Ecto neural progenitor cell (in vitro differentiated cells): ENCODE measurements around the gene USP31.
A peak's percentile ranks its signal among the peaks of the same experiment; 100 is the strongest.

Experiments used
- DNase-seq: peaks from one replicate; pipeline ENCODE4 v3.0.0-alpha.2; 2018; ENCODE audit warnings: low spot score

The USP31 gene

GRCh38 chr16:23149267-23149992 is at the start of gene USP31:
USP31 (minus strand) TSS chr16:23149452; CDS start chr16:23149270, 182 bp downstream.
- peak; percentile 96 for DNase-seq

DNA sequence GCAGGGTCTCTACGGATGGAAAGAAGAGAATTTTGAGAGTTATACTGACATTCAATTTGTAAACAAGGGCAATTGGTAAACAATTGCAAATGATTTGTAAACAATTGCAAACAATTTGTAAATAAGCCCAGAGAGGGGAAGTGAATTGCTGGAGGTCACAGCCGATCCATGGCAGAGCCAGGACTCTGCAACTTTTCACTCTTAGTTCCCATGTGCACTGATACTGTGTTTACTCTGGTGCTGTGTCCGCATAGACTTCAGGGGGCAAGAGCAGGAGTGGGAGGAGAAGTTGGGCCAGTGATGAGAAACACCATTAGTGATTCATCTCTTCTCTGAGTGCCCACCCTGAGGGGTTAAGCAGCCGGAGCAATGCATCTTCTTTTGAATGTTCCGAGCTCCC is 47.3 kb upstream of the USP31 start:
- no peak for DNase-seq

DNA sequence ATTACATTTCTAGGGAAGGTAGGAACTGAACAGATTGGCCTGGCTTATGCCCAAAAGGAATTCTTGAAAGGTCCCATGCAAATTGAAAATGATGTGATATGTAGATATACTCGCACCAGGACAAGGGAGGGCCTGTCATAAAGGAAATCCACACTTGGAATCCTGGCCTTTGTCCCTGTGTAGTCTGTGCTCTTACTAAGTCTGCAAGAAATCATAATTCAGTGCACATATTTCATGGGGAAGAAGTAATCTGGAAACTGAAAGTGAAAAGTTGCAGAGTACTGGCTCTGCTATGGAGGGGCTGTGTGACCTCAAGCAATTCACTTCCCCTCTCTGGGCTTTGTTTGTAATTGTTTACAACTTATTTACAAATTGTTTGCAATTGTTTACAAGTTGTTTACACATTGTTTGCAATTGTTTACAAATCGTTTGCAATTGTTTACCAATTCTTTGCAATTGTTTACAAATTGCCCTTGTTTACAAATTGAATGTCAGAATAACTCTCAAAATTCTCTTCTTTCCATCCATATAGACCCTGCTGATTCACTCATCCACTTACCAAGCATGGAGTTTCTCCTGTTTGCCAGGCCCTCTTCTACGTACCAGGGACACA is 46.2 kb upstream of the USP31 start:
- DNase-seq = no peak

GRCh38 chr16:23194497-23195221 is 45.4 kb upstream of the USP31 start:
- DNase-seq = no peak

DNA sequence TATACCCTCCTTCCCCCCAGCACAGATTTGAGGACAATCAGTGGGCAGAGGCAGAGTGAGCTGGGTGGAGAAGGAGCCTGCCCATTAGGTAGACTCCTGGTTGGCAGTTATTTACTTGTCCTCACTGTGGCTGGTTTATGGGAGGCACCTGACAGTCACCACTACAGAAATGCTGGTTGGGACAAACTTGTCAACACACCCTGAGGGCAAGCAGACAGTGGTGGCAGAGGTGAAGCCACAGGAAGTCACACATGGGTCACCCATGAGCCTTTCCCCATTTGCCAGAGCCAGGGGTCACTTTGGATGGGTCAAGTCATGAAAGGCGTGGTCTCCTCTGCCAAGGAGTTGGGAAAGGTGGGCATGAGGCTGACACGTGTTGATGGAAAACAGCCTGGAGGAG is 39.7 kb upstream of the USP31 start:
- DNase-seq = no peak

DNA sequence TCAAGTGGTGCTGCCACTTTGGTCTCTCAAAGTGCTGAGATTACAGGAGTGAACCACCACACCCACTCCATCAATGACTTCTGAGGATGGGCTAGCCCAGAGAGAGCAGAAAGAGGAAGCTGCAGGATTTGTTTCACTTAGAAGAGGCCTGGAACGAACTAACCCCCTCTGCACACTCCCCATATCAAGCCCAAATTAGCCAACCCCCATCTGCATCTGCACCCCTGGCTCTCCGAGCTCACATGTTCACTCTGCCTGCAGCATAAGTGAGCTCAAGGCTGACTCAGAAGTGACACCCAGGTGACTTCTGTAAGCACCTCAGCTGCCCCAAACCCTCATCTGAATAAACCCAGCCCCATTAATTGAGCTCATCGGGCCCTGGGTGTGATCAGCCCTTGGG is 38.1 kb upstream of the USP31 start:
- DNase-seq = no peak

DNA sequence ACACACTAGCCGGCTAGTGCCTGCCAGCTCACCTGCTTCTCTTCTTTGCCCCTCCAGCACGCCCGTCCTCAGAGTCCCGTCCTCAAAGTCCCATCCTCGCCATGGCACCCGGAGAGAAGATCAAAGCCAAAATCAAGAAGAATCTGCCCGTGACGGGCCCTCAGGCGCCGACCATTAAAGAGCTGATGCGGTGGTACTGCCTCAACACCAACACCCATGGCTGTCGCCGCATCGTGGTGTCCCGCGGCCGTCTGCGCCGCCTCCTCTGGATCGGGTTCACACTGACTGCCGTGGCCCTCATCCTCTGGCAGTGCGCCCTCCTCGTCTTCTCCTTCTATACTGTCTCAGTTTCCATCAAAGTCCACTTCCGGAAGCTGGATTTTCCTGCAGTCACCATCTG is 36.9 kb upstream of the USP31 start:
- no peak for DNase-seq

- DNase-seq = no peak
Observed at GRCh38 chr16:23185656-23186055, 36.4 kb upstream of the USP31 start.

DNA sequence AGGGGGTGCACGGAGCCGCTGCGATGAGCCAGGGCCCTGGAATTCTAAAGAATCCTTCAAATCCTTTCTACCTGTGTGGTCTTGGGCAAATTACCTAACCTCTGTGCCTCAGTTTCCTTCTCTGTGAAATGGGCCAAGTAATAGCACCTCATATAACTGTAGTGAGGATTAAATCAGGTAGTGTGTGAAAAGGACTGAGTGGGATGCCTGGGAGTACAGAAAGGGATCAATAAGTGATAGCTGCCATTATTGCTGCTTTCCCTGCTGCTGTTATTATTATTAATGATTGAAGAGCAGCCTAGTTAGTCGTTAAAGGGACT is 34.3 kb upstream of the USP31 start:
- no peak for DNase-seq

DNA sequence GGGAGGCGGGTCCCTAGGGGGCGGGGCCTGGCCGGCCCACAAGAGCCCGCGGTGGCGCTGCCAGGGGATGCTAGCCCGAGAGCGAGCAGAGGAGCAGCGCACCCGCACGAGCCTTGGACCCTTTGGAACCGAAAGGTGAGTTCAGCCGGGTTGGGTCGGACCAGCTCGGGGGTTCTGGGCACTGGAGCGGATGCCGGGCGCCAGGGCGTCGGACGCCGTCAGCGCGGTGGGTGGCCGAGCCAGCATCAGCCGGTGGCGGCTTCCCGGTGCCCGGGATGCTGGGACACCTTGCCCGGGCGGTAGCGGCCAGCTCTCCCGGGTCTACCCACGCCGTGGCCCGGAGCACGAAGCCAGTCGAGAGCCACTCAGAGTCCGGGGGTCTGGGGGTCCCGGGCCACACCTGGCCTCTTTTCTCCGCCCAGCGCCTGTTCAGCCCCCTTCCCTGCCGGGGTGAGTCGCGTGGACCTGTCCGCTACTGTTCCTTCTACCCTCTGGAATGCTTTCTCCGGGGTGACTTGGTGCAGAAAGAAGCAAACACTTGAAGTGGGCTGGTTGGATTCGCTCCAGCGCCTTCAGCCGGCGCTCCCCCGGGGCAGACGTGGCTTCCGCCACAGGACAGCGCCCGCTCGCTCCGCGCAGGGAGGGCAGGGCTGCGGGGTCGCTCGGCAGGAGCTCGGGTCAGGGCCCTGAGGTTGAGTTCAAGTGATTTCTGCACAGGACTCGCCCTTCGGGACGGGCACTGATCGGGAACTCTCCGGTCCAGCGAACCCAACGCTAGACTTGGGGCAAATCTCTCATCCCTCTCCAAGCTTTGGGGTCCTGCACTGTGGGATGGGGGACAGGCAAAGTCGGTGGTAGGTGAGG is 33.7 kb upstream of the USP31 start, which contains the start of gene SCNN1G:
SCNN1G (plus strand) TSS at position 67 of the 864 bp plus-strand sequence. CDS start 3,527 bp downstream, outside the sequence.
- DNase-seq = peak; percentile 55

DNA sequence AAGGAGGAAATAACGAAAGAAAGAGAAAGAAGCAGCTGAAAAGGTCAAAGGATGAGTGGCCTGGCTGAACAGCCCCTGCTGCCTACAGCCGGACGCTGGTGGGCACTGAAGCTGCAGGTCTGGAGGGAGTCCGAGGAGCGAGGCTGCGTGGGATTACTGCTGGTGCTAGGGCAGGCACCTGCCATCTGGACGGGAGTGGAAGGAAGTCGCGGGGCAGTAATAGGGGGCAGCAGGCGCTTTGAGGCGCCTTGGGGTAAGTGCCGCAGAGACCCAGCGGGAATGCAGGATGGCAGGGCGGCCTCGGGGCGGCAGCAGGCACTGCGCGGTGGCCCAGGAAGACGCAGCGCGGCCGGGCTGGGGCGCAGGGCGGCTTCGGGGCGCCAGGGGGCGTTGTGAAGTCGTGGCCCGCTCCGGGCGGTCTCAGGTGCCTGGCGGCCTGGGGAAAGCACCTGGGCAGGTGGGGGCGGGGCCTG is 33.0 kb upstream of the USP31 start:
- DNase-seq = peak; percentile 88

DNA sequence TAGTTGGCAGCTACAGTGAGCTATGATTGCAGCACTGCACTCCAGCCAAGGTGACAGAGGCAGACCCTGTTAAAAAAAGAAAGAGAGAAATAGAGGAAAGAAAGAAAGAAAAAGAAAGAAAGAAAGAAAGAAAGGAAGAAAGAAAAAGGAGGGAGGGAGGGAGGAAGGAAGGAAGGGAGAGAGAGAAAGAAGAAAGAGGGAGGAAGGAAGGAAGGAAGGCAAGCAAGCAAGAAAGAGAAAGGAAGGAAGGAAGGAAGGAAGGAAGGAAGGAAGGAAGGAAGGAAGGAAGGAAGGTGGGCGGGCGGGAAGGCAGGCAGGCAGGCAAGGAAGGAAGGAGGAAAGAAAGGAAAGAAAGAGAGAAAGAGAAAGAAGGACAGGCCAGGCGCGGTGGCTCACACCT is 32.3 kb upstream of the USP31 start:
- DNase-seq = no peak

DNA sequence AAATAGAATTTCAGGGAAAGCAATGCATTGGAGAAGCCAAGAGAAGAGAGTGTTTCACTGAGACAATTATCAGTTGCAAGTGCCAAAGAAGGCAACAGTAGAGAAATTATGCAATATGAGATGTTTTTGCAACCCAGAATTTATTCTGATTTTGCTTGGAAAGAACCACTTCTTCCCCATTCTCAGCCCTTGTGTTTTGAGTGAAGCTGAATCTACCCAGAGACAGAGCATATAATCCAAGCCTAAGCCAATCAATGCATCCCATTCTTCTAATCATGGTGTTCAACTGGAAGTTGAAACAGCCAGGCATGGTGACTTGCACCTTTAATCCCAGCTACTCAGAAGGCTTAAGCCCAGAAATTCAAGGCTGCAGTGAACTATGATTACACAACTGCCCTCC is 26.4 kb upstream of the USP31 start:
- no peak for DNase-seq

DNA sequence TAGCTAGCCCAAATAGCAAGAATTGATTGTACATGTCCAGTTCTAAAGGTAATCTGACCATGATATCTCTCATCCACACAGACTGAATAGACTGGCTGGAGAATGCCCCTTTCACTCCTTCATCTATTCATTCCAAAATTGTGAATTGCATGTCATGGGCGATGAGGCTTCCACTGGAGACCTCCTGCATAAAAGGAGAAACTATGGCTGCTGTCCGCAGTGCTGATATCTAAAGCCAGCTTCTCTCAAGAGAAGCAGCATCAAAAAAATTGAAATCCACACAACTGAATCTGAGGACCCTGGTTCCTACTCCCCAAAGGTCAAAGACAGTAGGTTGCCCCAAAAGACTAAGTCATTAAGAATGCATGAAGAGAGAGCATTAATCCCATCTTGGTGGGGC is 25.4 kb upstream of the USP31 start:
- no peak for DNase-seq

GRCh38 chr16:23172994-23173393 is 23.7 kb upstream of the USP31 start:
- DNase-seq = no peak

GRCh38 chr16:23172583-23172982 is 23.3 kb upstream of the USP31 start:
- DNase-seq = no peak

- no peak for DNase-seq
Observed at GRCh38 chr16:23164736-23165135, 15.5 kb upstream of the USP31 start.

DNA sequence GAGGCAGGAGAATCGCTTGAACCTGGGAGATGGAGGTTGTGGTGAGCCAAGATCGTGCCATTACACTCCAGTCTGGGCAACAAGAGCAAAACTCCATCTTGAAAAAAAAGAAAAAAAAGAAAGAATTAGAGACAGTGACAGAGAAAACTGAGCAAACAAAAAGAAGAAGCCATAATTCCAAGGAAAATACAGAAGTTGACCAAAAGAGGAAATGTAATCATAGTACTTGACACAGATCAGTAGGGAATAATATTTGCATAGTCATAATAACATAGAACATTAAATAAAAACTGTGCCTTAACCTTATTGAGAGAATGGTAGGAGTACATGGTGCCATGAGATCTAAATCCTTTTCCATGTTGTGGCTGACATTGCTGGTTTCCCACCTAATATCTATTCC is 14.7 kb upstream of the USP31 start:
- no peak for DNase-seq

GRCh38 chr16:23160574-23160973 is 11.3 kb upstream of the USP31 start:
- DNase-seq = no peak

GRCh38 chr16:23160082-23160481 is 10.8 kb upstream of the USP31 start:
- no peak for DNase-seq

- DNase-seq = no peak
Observed at GRCh38 chr16:23158114-23158513, 8.9 kb upstream of the USP31 start.

DNA sequence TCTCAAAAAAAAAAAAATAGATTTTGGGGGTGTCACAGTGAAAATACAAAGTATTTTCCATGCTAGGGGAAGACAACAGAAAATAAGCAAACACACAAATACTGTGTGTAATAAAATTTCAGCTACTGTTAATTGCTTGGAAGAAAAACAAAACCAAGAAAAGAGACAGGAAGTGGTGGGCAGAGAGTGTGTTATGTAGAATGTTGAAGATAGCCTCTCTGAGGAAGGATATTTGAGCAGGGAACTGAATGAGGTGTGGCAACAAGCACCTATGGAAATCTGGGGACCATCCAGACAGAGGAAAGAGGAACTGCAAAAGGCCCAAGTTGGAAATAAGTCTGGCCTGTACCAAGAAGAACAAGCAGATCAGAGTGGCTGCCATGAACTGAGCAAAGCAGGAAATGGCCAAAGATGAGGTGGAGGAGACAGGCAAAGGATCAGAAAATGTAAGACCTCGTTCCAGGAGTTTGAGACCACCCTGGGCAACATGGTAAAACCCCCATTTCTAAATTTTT is 7.8 kb upstream of the USP31 start:
- DNase-seq = no peak
